Vagina (tissue), 2 donors: ENCODE results near the gene OTOS. TPM values are rescaled to one million over a fixed set of nuclear protein-coding genes. Genes with fewer than 3 reads are reported as not detected.

ENCODE experiments used
- DNase-seq, 2 donors: peaks; one replicate each; pipeline ENCODE4 v3.0.0-alpha.2; 2017; ENCODE audit errors: extremely low spot score in 2 of 2
- H3K27ac ChIP-seq: fragments of 200-600 bp; sonication (generic); one replicate; pipeline ENCODE4 v1.5.1; 2019
- H3K27me3 ChIP-seq: fragments of 200-600 bp; sonication (generic); one replicate; pipeline ENCODE4 v1.5.1; 2019
- H3K36me3 ChIP-seq, 2 donors: fragments of 200-600 bp; sonication (generic); one replicate each; pipeline ENCODE4 v1.5.1; 2017 to 2019
- H3K4me1 ChIP-seq: fragments of 200-600 bp; sonication (generic); one replicate; pipeline ENCODE4 v1.5.1; 2019
- H3K4me3 ChIP-seq, 2 donors: fragments of 200-600 bp; sonication (generic); 1 replicate in 1 of 2; 2 replicates in 1 of 2; pipeline ENCODE4 v1.5.1; 2016 to 2019
- H3K9me3 ChIP-seq: fragments of 200-600 bp; sonication (generic); one replicate; pipeline ENCODE4 v1.5.1; 2019
- POLR2A ChIP-seq, 2 donors: fragments of 450-650 bp; IDR thresholded peaks; one replicate each; pipeline ENCODE4 v1.6.1; 2017; ENCODE audit warnings: antibody characterized with exemption in 2 of 2, mild to moderate bottlenecking in 2 of 2, moderate library complexity in 2 of 2
- POLR2AphosphoS5 ChIP-seq, 2 donors: sonication (generic); formaldehyde crosslinking; IDR thresholded peaks; one replicate each; pipeline ENCODE4 v1.9.0; 2017; ENCODE audit warnings: antibody characterized with exemption in 2 of 2, mild to moderate bottlenecking in 2 of 2, low read depth in 1 of 2; ENCODE audit not compliant: insufficient read depth in 1 of 2
- intact Hi-C: fragments of 100-400 bp; cut with DNase I; formaldehyde crosslinking; loops from one replicate; pipeline ENCODE4 v1.15.1; 2023
- total RNA-seq: library from RNA; depleted of rRNA; stranded (reverse); fragments of >200 nt; gene quantifications from one replicate; pipeline ENCODE4 v1.2.3, GENCODE V29; 2016
- TF ChIP-seq, protein P1 (sequence below), 3 experiments: fragments of 450-650 bp in 2 of 3; fragments of 200-600 bp in 1 of 3; sonication (generic) in 1 of 3; IDR thresholded peaks; one replicate each; pipeline ENCODE4 v1.5.1; 2017 to 2019; ENCODE audit warnings: antibody characterized with exemption in 3 of 3, mild to moderate bottlenecking in 2 of 3, moderate library complexity in 2 of 3

OTOS gene
- total RNA-seq, 1 donor from 2014 or later: not detected

DNA sequence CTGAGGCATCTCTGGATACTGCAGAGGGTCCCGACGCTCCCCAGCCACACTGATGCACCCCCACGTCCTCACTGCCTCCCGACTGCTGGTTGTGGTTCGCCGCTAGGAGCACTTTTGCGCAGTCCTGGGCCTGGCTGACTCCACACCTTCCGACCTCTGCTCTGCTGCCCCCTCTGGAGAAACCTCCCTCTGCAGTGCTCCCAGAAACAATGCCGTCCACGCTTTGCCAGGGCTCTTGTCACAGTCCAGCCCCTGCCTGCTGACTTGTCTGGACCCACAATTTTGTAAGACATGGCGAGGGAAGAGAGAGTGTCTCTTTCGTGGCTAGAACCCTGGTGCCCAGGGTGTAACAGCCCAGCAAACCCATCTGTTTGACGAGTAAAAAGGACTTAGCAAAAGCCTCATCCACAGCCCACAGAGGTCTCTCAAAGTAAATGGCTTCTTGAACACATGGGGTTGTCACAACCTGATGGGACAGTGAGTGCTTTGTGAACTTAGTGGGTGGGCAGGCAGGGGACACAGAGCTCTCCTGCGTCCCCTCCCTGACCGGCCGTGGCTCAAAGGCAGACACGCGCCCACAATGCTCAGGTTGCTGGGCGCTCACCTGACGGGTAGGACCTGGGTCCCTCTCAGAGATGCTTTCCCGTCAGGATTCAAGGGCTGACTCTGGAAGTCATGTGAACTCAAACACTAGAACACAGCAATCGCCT lies 8.4 kb downstream of the OTOS start:
- TF ChIP-seq POLR2A (IDR thresholded peaks at IDR 0.05): no peak
- TF ChIP-seq, protein P1, sequence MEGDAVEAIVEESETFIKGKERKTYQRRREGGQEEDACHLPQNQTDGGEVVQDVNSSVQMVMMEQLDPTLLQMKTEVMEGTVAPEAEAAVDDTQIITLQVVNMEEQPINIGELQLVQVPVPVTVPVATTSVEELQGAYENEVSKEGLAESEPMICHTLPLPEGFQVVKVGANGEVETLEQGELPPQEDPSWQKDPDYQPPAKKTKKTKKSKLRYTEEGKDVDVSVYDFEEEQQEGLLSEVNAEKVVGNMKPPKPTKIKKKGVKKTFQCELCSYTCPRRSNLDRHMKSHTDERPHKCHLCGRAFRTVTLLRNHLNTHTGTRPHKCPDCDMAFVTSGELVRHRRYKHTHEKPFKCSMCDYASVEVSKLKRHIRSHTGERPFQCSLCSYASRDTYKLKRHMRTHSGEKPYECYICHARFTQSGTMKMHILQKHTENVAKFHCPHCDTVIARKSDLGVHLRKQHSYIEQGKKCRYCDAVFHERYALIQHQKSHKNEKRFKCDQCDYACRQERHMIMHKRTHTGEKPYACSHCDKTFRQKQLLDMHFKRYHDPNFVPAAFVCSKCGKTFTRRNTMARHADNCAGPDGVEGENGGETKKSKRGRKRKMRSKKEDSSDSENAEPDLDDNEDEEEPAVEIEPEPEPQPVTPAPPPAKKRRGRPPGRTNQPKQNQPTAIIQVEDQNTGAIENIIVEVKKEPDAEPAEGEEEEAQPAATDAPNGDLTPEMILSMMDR (IDR thresholded peaks at IDR 0.05): no peak
- TF ChIP-seq POLR2AphosphoS5 (IDR thresholded peaks at IDR 0.05; ENCODE audit: insufficient read depth in 1 of 2, low read depth in 1 of 2): no peak
- Histone ChIP-seq H3K36me3 (peaks cover 0 to 51% of the 10 kb centered on the region in 2 donors), H3K4me3 (no peak overlapping the region), H3K9me3 (no peaks in the 10 kb centered on the region), H3K4me1 (peaks cover 16% of the 10 kb centered on the region), H3K27ac (no peak overlapping the region), H3K27me3 (no peaks in the 10 kb centered on the region)
- DNase-seq: no peak
- intact Hi-C loops: no loop called here

GRCh38 chr2:240131296-240131695 lies 9.2 kb downstream of the OTOS start:
- TF ChIP-seq POLR2AphosphoS5 (IDR thresholded peaks at IDR 0.05; ENCODE audit: insufficient read depth in 1 of 2, low read depth in 1 of 2) (no peak), POLR2A (IDR thresholded peaks at IDR 0.05) (no peak)
- TF ChIP-seq, protein P1 (IDR thresholded peaks at IDR 0.05): no peak
- Histone ChIP-seq H3K36me3 (peaks cover 0 to 51% of the 10 kb centered on the region in 2 donors), H3K4me3 (no peak overlapping the region), H3K4me1 (peaks cover 16% of the 10 kb centered on the region), H3K27ac (no peak overlapping the region), H3K27me3 (no peaks in the 10 kb centered on the region), H3K9me3 (no peaks in the 10 kb centered on the region)
- no peak for DNase-seq
- intact Hi-C loops: no loop called here

DNA sequence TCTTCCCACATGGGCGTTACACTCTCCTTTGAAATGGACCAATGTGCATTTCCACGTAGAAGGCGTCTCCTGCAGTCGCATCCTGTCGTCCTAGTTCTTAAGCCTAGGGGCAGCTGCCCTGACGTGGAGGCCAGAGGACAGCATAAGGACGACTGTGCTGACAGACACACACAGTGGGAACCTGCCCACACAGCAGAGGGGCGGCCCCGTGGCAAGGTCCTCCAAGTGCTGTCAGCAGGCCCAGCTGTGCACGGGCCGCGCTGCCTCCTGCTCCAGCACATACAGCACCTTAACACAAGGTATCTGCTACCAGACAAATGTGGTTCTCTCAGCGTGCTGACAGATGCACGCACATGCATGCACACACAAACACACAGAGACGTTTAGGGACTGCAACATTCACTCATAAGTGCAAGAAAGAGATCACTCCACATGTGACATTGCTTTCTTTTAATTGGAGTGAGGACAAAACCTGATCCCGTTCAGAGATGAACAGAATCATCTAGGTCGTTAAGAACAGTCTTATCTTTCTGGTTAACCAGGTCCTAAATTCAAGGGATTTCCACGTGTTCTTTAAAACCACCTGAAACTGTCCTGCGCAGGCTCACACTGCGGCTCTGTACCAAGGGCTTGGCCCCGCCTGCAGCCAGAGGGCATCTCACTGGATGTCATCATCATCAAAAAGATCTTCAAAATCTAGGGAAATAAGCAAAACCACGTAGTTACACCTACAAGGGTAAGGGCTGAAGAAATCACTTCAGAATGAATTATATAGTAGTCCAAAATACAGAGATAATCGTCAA lies 9.9 kb downstream of the OTOS start:
- H3K9me3 ChIP-seq: no peaks in the 10 kb centered on the region
- no peaks in the 10 kb centered on the region for H3K27me3 ChIP-seq
- H3K36me3 ChIP-seq: peaks cover 0 to 51% of the 10 kb centered on the region in 2 donors
- TF ChIP-seq POLR2A (IDR thresholded peaks at IDR 0.05) (no peak), POLR2AphosphoS5 (IDR thresholded peaks at IDR 0.05; ENCODE audit: insufficient read depth in 1 of 2, low read depth in 1 of 2) (no peak)
- TF ChIP-seq, protein P1 (IDR thresholded peaks at IDR 0.05): no peak
- peaks cover 15% of the 10 kb centered on the region for H3K4me1 ChIP-seq
- intact Hi-C loops: no loop called here
- DNase-seq: no peak
- H3K4me3 ChIP-seq: no peak overlapping the region
- H3K27ac ChIP-seq: no peak overlapping the region

DNA sequence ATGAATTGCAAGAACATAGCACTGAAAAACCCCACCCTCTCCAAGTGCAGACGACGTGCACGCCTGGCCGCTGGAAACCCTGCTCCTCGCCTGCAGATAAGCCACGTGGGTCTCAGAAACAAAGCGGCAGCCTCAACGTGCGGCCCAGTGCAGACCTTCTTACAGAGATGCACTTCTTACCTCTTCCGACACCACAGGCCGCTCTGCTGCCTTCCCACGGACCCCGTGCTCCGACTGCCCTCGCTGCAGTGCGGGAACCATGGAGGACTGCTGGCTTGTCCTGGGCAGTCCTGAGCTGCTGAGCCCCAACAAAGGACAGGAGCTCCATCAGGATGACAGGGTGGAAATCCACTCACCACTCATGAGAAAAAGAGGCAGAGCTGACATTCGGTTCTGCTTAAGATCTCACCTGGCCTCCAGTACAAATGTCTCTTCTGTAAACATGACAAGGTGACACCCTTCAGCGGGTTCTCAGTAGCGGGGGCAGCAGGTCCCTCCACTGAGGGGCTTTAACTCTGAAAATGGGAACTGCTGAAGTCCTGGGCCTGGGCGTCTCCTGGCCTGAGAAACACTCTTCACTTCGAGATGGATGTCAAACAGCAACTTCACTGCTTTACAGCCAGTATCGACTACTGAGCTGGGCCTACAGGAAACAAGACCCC lies 10.6 kb downstream of the OTOS start:
- DNase-seq: no peak
- intact Hi-C loops: no loop called here
- Histone ChIP-seq H3K36me3 (peaks cover 0 to 51% of the 10 kb centered on the region in 2 donors), H3K4me1 (peaks cover 7% of the 10 kb centered on the region), H3K9me3 (no peaks in the 10 kb centered on the region), H3K27ac (no peak overlapping the region), H3K4me3 (no peak overlapping the region), H3K27me3 (no peaks in the 10 kb centered on the region)
- TF ChIP-seq POLR2A (IDR thresholded peaks at IDR 0.05): no peak
- no peak for TF ChIP-seq POLR2AphosphoS5 (IDR thresholded peaks at IDR 0.05; ENCODE audit: insufficient read depth in 1 of 2, low read depth in 1 of 2)
- TF ChIP-seq, protein P1 (IDR thresholded peaks at IDR 0.05): no peak
